SJCRH30 (cell line): ENCODE results near the gene NEDD4. TPM values are rescaled to one million over a fixed set of nuclear protein-coding genes. Genes with fewer than 3 reads are reported as not detected.
"Not testable (repeated sequence)": the region's sequence is repeated elsewhere in the genome, so short reads cannot be mapped to it uniquely, and the experiment has no call there.

ENCODE experiments used
- DNase-seq, 2 experiments: peaks; one replicate each; pipeline ENCODE4 v3.0.0-alpha.2; 2015 to 2020
- H3K27ac ChIP-seq: fragments of 250-450 bp; sonication (Bioruptor Pico); 2 replicates; pipeline ENCODE4 v1.5.1; 2020; ENCODE audit warnings: mild to moderate bottlenecking, moderate library complexity
- H3K27me3 ChIP-seq: fragments of 250-450 bp; sonication (Bioruptor Pico); 2 replicates; pipeline ENCODE4 v1.5.1; 2020; ENCODE audit warnings: mild to moderate bottlenecking, moderate library complexity
- H3K36me3 ChIP-seq: fragments of 250-450 bp; sonication (Bioruptor Pico); 2 replicates; pipeline ENCODE4 v1.5.1; 2020; ENCODE audit warnings: mild to moderate bottlenecking, moderate library complexity
- H3K4me1 ChIP-seq: fragments of 250-450 bp; sonication (Bioruptor Pico); 2 replicates; pipeline ENCODE4 v1.5.1; 2020; ENCODE audit warnings: mild to moderate bottlenecking, moderate library complexity
- H3K4me3 ChIP-seq: fragments of 250-450 bp; sonication (Bioruptor Pico); 2 replicates; pipeline ENCODE4 v1.5.1; 2020; ENCODE audit warnings: mild to moderate bottlenecking, moderate library complexity
- H3K9me3 ChIP-seq: fragments of 250-450 bp; sonication (Bioruptor Pico); replicated peaks from 2 replicates; pipeline ENCODE4 v1.5.1; 2020; ENCODE audit warnings: mild to moderate bottlenecking, moderate library complexity
- total RNA-seq: library from RNA; depleted of rRNA; stranded (reverse); fragments of >200 nt; shearing (Covaris generic); gene quantifications from 2 replicates; pipeline ENCODE4 v1.2.3, GENCODE V29; 2014; rRNA removed

The NEDD4 gene
- 23.4 and 26.0 TPM in 2 replicates for total RNA-seq

- DNase-seq: peak; percentile 87 to 89
- Histone ChIP-seq H3K27me3 (no peaks in the 10 kb centered on the region), H3K36me3 (no peaks in the 10 kb centered on the region), H3K4me3 (peak within 1 kb of the TSS; percentile 95), H3K27ac (peak within 1 kb of the TSS; percentile 74), H3K4me1 (peaks cover 3% of the 10 kb centered on the region; the same call in 1 of the 2 replicates), H3K9me3 (no peaks in the 10 kb centered on the region)
Measured at GRCh38 chr15:55993111-55993803, at the start of gene NEDD4. Gene NEDD4 (minus strand): TSS chr15:55993612. CDS start chr15:55993555, 57 bp downstream.

- H3K27ac ChIP-seq: peak overlapping the region; percentile 13; the same call in 1 of the 2 replicates
- H3K9me3 ChIP-seq: no peaks in the 10 kb centered on the region
- H3K4me3 ChIP-seq: no peak overlapping the region
- peaks cover 31% of the 10 kb centered on the region for H3K4me1 ChIP-seq
- H3K36me3 ChIP-seq: no peaks in the 10 kb centered on the region
- peak; percentile 33 to 43 for DNase-seq
- H3K27me3 ChIP-seq: no peaks in the 10 kb centered on the region
Measured at GRCh38 chr15:56042498-56042897, 49.1 kb upstream of the NEDD4 start.

- H3K4me3 ChIP-seq: no peak overlapping the region
- DNase-seq: no peak
- peak overlapping the region; percentile 12; the same call in 1 of the 2 replicates for H3K27ac ChIP-seq
- peaks cover 31% of the 10 kb centered on the region for H3K4me1 ChIP-seq
- no peaks in the 10 kb centered on the region for H3K27me3 ChIP-seq
- H3K9me3 ChIP-seq: no peaks in the 10 kb centered on the region
- H3K36me3 ChIP-seq: no peaks in the 10 kb centered on the region
Measured at GRCh38 chr15:56042031-56042430, 48.6 kb upstream of the NEDD4 start.

GRCh38 chr15:56040081-56041035 is 46.9 kb upstream of the NEDD4 start:
- DNase-seq: peak; percentile 75 to 81
- Histone ChIP-seq H3K27me3 (no peaks in the 10 kb centered on the region), H3K27ac (peak overlapping the region; percentile 68), H3K9me3 (no peaks in the 10 kb centered on the region), H3K36me3 (no peaks in the 10 kb centered on the region), H3K4me1 (peaks cover 31% of the 10 kb centered on the region), H3K4me3 (no peak overlapping the region)

GRCh38 chr15:56038707-56039106 is 45.3 kb upstream of the NEDD4 start:
- Histone ChIP-seq H3K4me3 (no peak overlapping the region), H3K4me1 (peaks cover 31% of the 10 kb centered on the region), H3K9me3 (no peaks in the 10 kb centered on the region), H3K36me3 (no peaks in the 10 kb centered on the region), H3K27me3 (no peaks in the 10 kb centered on the region), H3K27ac (no peak overlapping the region)
- DNase-seq: no peak

GRCh38 chr15:56038015-56038414 is 44.6 kb upstream of the NEDD4 start:
- H3K27me3 ChIP-seq: no peaks in the 10 kb centered on the region
- DNase-seq: peak in 1 of 2 experiments; percentile 45
- no peaks in the 10 kb centered on the region for H3K9me3 ChIP-seq
- H3K4me1 ChIP-seq: peaks cover 27% of the 10 kb centered on the region
- no peak overlapping the region; the same call in 1 of the 2 replicates for H3K27ac ChIP-seq
- no peaks in the 10 kb centered on the region for H3K36me3 ChIP-seq
- no peak overlapping the region for H3K4me3 ChIP-seq

GRCh38 chr15:56036546-56037067 is 43.2 kb upstream of the NEDD4 start:
- Histone ChIP-seq H3K27ac (no peak overlapping the region), H3K4me1 (peaks cover 23% of the 10 kb centered on the region), H3K4me3 (no peak overlapping the region), H3K36me3 (no peaks in the 10 kb centered on the region), H3K27me3 (no peaks in the 10 kb centered on the region), H3K9me3 (no peaks in the 10 kb centered on the region)
- DNase-seq: no peak

GRCh38 chr15:56035166-56035565 is 41.8 kb upstream of the NEDD4 start:
- Histone ChIP-seq H3K27ac (no peak overlapping the region), H3K36me3 (no peaks in the 10 kb centered on the region), H3K4me1 (peaks cover 21% of the 10 kb centered on the region), H3K9me3 (no peaks in the 10 kb centered on the region), H3K4me3 (no peak overlapping the region), H3K27me3 (no peaks in the 10 kb centered on the region)
- DNase-seq: no peak

GRCh38 chr15:56034514-56034913 is 41.1 kb upstream of the NEDD4 start:
- no peak overlapping the region for H3K4me3 ChIP-seq
- no peak for DNase-seq
- no peak overlapping the region for H3K27ac ChIP-seq
- peaks cover 21% of the 10 kb centered on the region for H3K4me1 ChIP-seq
- no peaks in the 10 kb centered on the region for H3K27me3 ChIP-seq
- H3K9me3 ChIP-seq: no peaks in the 10 kb centered on the region
- H3K36me3 ChIP-seq: no peaks in the 10 kb centered on the region

- DNase-seq: peak in 1 of 2 experiments; percentile 13
- peak overlapping the region; percentile 49 for H3K27ac ChIP-seq
- H3K4me3 ChIP-seq: no peak overlapping the region
- no peaks in the 10 kb centered on the region for H3K27me3 ChIP-seq
- H3K4me1 ChIP-seq: peaks cover 13% of the 10 kb centered on the region
- H3K9me3 ChIP-seq: no peaks in the 10 kb centered on the region
- no peaks in the 10 kb centered on the region for H3K36me3 ChIP-seq
Measured at GRCh38 chr15:56032373-56032772, 39.0 kb upstream of the NEDD4 start.

GRCh38 chr15:56031836-56032235 is 38.4 kb upstream of the NEDD4 start:
- H3K9me3 ChIP-seq: no peaks in the 10 kb centered on the region
- no peaks in the 10 kb centered on the region for H3K36me3 ChIP-seq
- H3K4me1 ChIP-seq: peaks cover 13% of the 10 kb centered on the region
- no peak overlapping the region for H3K4me3 ChIP-seq
- peak; percentile 70 to 78 for DNase-seq
- H3K27ac ChIP-seq: peak overlapping the region; percentile 49
- no peaks in the 10 kb centered on the region for H3K27me3 ChIP-seq

GRCh38 chr15:56031402-56031801 is 38.0 kb upstream of the NEDD4 start:
- H3K4me1 ChIP-seq: peaks cover 13% of the 10 kb centered on the region
- no peak for DNase-seq
- H3K27ac ChIP-seq: peak overlapping the region; percentile 49
- H3K27me3 ChIP-seq: no peaks in the 10 kb centered on the region
- no peaks in the 10 kb centered on the region for H3K36me3 ChIP-seq
- no peaks in the 10 kb centered on the region for H3K9me3 ChIP-seq
- H3K4me3 ChIP-seq: no peak overlapping the region

GRCh38 chr15:56028430-56028829 is 35.0 kb upstream of the NEDD4 start:
- DNase-seq: no peak
- H3K27me3 ChIP-seq: no peaks in the 10 kb centered on the region
- no peak overlapping the region for H3K27ac ChIP-seq
- H3K4me1 ChIP-seq: peaks cover 13% of the 10 kb centered on the region
- H3K36me3 ChIP-seq: no peaks in the 10 kb centered on the region
- no peak overlapping the region for H3K4me3 ChIP-seq
- 0 out of 2 replicates have a peak, but pooled peaks cover 4% of the 10 kb centered on the region for H3K9me3 ChIP-seq

GRCh38 chr15:56023160-56023559 is 29.7 kb upstream of the NEDD4 start:
- H3K4me3 ChIP-seq, H3K36me3 ChIP-seq, H3K4me1 ChIP-seq, DNase-seq, H3K9me3 ChIP-seq, H3K27ac ChIP-seq, H3K27me3 ChIP-seq: not testable (repeated sequence)
